Measurements from ENCODE around the gene SMIM10L1. TPM values are rescaled to one million over a fixed set of nuclear protein-coding genes. Genes with fewer than 3 reads are reported as not detected.

Gene SMIM10L1
- total RNA-seq, 4 donors from 2014 or later = 12.3 to 19.1 (median 13.5) TPM

Other genes with a start within 250 kb of the SMIM10L1 start
- not detected for gene PRH2, start 242.0 kb upstream of the SMIM10L1 start, total RNA-seq
- gene TAS2R14, start 231.9 kb upstream of the SMIM10L1 start, total RNA-seq = 1 to 10 TPM; 1.5 to 3.3 (median 1.6) TPM
- 1 to 10 TPM in 3 of 4 donors, under 1 TPM in 1; 0.99 to 4.2 (median 1.3) TPM for gene TAS2R50, start 184.3 kb upstream of the SMIM10L1 start, total RNA-seq
- 1 to 10 TPM in 3 of 4 donors, under 1 TPM in 1; 0.78 to 4.6 (median 1.3) TPM for gene TAS2R20, start 172.9 kb upstream of the SMIM10L1 start, total RNA-seq
- gene TAS2R19, start 148.6 kb upstream of the SMIM10L1 start, total RNA-seq = 1 to 10 TPM; 1.4 to 8.3 (median 2.6) TPM
- gene TAS2R31, start 139.8 kb upstream of the SMIM10L1 start, total RNA-seq = 1 to 10 TPM; 1.1 to 3.3 (median 2.2) TPM
- gene TAS2R46, start 108.9 kb upstream of the SMIM10L1 start, total RNA-seq = 1 to 10 TPM in 1 of 4 donors, not detected in 3; 1.1 TPM
- 1 to 10 TPM in 2 of 4 donors, under 1 TPM in 2; 0.39 to 1.3 (median 0.87) TPM for gene TAS2R43, start 78.9 kb upstream of the SMIM10L1 start, total RNA-seq
- 1 to 10 TPM; 1.5 to 5.8 (median 2.1) TPM for gene TAS2R30, start 36.5 kb upstream of the SMIM10L1 start, total RNA-seq
- gene TAS2R42, start 15.7 kb downstream of the SMIM10L1 start, total RNA-seq = not detected
- gene PRB3, start 98.5 kb downstream of the SMIM10L1 start, total RNA-seq = not detected
- gene PRB4, start 139.2 kb downstream of the SMIM10L1 start, total RNA-seq = not detected
- not detected for gene PRB2, start 224.4 kb downstream of the SMIM10L1 start, total RNA-seq

Measured in esophagus muscularis mucosa (tissue), 4 donors.